Measurements from ENCODE around the gene REM2.
A peak's percentile ranks its signal among the peaks of the same experiment; 100 is the strongest.

REM2 gene

DNA sequence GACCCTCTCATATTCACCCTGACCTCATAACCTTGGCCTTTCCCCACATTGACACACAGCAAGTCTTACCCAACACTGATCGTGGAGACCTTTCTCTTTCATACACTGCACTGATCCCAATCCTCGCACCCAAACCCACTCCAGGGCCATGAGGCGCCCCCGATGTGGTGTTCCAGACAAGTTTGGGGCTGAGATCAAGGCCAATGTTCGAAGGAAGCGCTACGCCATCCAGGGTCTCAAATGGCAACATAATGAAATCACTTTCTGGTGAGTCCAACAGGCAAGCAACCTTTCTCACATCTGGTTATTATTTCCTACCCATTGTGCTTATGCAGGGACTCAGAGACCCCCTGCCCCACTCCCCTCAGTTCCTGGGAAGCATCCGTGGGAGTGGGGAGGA is 41.3 kb upstream of the REM2 start:
- H3K27me3 ChIP-seq = peaks cover 30% of the 10 kb centered on the region
- no peak overlapping the region for H3K4me3 ChIP-seq
- no peak overlapping the region for H3K9ac ChIP-seq
- no peaks in the 10 kb centered on the region for H3K36me3 ChIP-seq
- H3K9me3 ChIP-seq = no peaks in the 10 kb centered on the region
- peaks cover 8% of the 10 kb centered on the region; the same call in 1 of the 2 replicates for H4K20me1 ChIP-seq
- no peak for TF ChIP-seq Cebpa-rat (IDR thresholded peaks at IDR 0.05)
- no peak overlapping the region for H3K27ac ChIP-seq
- peaks cover 48% of the 10 kb centered on the region for H3K4me1 ChIP-seq
- H3K4me2 ChIP-seq = no peak overlapping the region

- Histone ChIP-seq H3K4me1 (peaks cover 44% of the 10 kb centered on the region), H4K20me1 (peaks cover 2% of the 10 kb centered on the region; the same call in 1 of the 2 replicates), H3K9ac (no peak overlapping the region), H3K27me3 (peaks cover 23% of the 10 kb centered on the region), H3K4me2 (no peak overlapping the region), H3K36me3 (no peaks in the 10 kb centered on the region), H3K9me3 (no peaks in the 10 kb centered on the region), H3K4me3 (no peak overlapping the region), H3K27ac (no peak overlapping the region)
- TF ChIP-seq Cebpa-rat (IDR thresholded peaks at IDR 0.05) = no peak
These were observed 40.6 kb upstream of the REM2 start for GRCh38 chr14:22842211-22843122.

GRCh38 chr14:22843123-22843925 is 39.7 kb upstream of the REM2 start:
- Histone ChIP-seq H3K36me3 (no peaks in the 10 kb centered on the region), H3K27ac (no peak overlapping the region), H3K4me1 (peaks cover 43% of the 10 kb centered on the region), H3K9ac (no peak overlapping the region), H3K27me3 (peaks cover 14% of the 10 kb centered on the region), H3K4me3 (no peak overlapping the region), H3K4me2 (no peak overlapping the region), H3K9me3 (no peaks in the 10 kb centered on the region), H4K20me1 (no peaks in the 10 kb centered on the region)
- no peak for TF ChIP-seq Cebpa-rat (IDR thresholded peaks at IDR 0.05)

GRCh38 chr14:22844221-22845102 is 38.6 kb upstream of the REM2 start:
- Histone ChIP-seq H3K27ac (no peak overlapping the region), H3K9ac (no peak overlapping the region), H4K20me1 (no peaks in the 10 kb centered on the region), H3K27me3 (peaks cover 3% of the 10 kb centered on the region; the same call in 1 of the 2 replicates), H3K4me1 (peaks cover 40% of the 10 kb centered on the region), H3K9me3 (no peaks in the 10 kb centered on the region), H3K4me3 (no peak overlapping the region), H3K36me3 (no peaks in the 10 kb centered on the region), H3K4me2 (peak overlapping the region; percentile 36)
- no peak for TF ChIP-seq Cebpa-rat (IDR thresholded peaks at IDR 0.05)

GRCh38 chr14:22845103-22845394 is 38.0 kb upstream of the REM2 start:
- H3K9ac ChIP-seq = no peak overlapping the region
- no peak overlapping the region for H3K4me2 ChIP-seq
- no peaks in the 10 kb centered on the region for H3K9me3 ChIP-seq
- no peaks in the 10 kb centered on the region for H4K20me1 ChIP-seq
- H3K27ac ChIP-seq = no peak overlapping the region
- H3K4me3 ChIP-seq = no peak overlapping the region
- H3K27me3 ChIP-seq = no peaks in the 10 kb centered on the region
- no peaks in the 10 kb centered on the region for H3K36me3 ChIP-seq
- peaks cover 39% of the 10 kb centered on the region for H3K4me1 ChIP-seq
- no peak for TF ChIP-seq Cebpa-rat (IDR thresholded peaks at IDR 0.05)

DNA sequence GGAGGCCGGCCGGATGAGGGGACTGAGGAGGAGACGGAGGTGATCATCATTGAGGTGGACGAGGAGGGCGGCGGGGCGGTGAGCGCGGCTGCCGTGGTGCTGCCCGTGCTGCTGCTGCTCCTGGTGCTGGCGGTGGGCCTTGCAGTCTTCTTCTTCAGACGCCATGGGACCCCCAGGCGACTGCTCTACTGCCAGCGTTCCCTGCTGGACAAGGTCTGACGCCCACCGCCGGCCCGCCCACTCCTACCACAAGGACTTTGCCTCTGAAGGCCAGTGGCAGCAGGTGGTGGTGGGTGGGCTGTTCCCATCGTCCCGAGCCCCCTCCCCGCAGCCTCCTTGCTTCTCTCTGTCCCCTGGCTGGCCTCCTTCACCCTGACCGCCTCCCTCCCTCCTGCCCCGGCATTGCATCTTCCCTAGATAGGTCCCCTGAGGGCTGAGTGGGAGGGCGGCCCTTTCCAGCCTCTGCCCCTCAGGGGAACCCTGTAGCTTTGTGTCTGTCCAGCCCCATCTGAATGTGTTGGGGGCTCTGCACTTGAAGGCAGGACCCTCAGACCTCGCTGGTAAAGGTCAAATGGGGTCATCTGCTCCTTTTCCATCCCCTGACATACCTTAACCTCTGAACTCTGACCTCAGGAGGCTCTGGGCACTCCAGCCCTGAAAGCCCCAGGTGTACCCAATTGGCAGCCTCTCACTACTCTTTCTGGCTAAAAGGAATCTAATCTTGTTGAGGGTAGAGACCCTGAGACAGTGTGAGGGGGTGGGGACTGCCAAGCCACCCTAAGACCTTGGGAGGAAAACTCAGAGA is 37.0 kb upstream of the REM2 start:
- Histone ChIP-seq H3K27me3 (no peaks in the 10 kb centered on the region), H3K4me2 (peak overlapping the region; percentile 28), H3K4me3 (no peak overlapping the region), H3K27ac (no peak overlapping the region), H4K20me1 (no peaks in the 10 kb centered on the region), H3K4me1 (peaks cover 42% of the 10 kb centered on the region), H3K36me3 (no peaks in the 10 kb centered on the region), H3K9me3 (no peaks in the 10 kb centered on the region), H3K9ac (0 out of 2 replicates have a peak overlapping the region, but pooled peaks have one; percentile 10)
- no peak for TF ChIP-seq Cebpa-rat (IDR thresholded peaks at IDR 0.05)

DNA sequence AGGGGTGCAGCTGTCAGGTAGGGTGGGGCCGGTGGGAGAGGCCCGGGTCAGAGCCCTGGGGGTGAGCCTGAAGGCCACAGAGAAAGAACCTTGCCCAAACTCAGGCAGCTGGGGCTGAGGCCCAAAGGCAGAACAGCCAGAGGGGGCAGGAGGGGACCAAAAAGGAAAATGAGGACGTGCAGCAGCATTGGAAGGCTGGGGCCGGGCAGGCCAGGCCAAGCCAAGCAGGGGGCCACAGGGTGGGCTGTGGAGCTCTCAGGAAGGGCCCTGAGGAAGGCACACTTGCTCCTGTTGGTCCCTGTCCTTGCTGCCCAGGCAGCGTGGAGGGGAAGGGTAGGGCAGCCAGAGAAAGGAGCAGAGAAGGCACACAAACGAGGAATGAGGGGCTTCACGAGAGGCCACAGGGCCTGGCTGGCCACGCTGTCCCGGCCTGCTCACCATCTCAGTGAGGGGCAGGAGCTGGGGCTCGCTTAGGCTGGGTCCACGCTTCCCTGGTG is 36.2 kb upstream of the REM2 start:
- H3K27ac ChIP-seq = 0 out of 2 replicates have a peak overlapping the region, but pooled peaks have one; percentile 13

DNA sequence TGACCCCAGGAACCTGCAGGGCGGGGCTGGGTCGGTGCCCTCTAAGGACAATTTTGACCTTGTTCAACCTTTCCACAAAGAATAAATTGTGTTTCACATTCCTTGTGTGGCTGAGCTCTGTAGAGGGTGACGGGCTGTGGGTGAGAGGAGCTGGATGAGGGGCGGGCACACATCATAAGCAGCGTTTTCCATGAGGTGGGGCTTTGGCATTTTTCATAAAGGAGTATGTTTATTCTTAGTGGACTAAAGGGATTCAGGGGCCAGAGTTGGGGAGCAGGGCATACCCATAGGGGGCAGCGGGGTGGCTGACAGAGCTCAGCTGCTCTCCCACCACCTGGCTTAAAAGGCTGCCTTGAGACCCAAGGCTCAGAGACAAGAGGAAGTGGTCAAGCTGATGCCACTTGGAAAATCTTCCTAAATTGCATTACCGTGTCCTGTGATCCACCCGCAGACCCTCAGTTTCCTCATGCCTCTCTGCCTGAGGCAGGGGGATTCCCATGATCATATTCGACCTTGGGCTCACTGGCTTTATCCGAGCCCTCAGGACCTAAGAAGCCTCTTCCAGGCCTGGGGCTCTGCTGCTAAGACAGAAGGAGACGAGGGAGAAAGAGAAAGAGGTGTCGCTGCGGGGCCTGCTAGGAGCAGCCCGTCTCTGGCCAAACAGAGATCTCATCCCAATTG is 35.2 kb upstream of the REM2 start:
- no peak for TF ChIP-seq Cebpa-rat (IDR thresholded peaks at IDR 0.05)
- H3K9me3 ChIP-seq = no peaks in the 10 kb centered on the region
- no peak overlapping the region for H3K4me3 ChIP-seq
- H3K4me2 ChIP-seq = peak overlapping the region; percentile 55
- no peaks in the 10 kb centered on the region for H3K27me3 ChIP-seq
- no peaks in the 10 kb centered on the region for H3K36me3 ChIP-seq
- H3K27ac ChIP-seq = 0 out of 2 replicates have a peak overlapping the region, but pooled peaks have one; percentile 23
- H3K9ac ChIP-seq = peak overlapping the region; percentile 43; the same call in 1 of the 2 replicates
- peaks cover 55% of the 10 kb centered on the region for H3K4me1 ChIP-seq
- H4K20me1 ChIP-seq = no peaks in the 10 kb centered on the region

More for the DNA sequence above, 36.2 kb upstream of the REM2 start:
- Histone ChIP-seq H3K27me3 (no peaks in the 10 kb centered on the region), H3K4me3 (no peak overlapping the region), H4K20me1 (no peaks in the 10 kb centered on the region), H3K9me3 (no peaks in the 10 kb centered on the region), H3K9ac (0 out of 2 replicates have a peak overlapping the region, but pooled peaks have one; percentile 10), H3K36me3 (no peaks in the 10 kb centered on the region), H3K4me2 (peak overlapping the region; percentile 28; the same call in 1 of the 2 replicates), H3K4me1 (peaks cover 49% of the 10 kb centered on the region)
- TF ChIP-seq Cebpa-rat (IDR thresholded peaks at IDR 0.05) = no peak

Data from BLaER1 (cell line).